ENCODE measurements around the gene TREH.

GRCh38 chr11:118677977-118678376 lies 1.5 kb downstream of the TREH start:
- no peak for TF ChIP-seq CTCF (conservative IDR thresholded peaks at IDR 0.05)
- TF ChIP-seq ZFX (IDR thresholded peaks at IDR 0.05) = no peak

Data from C4-2B (cell line).